Activated T-cell treated with anti-CD3 and anti-CD28 coated beads, Interleukin-2, amount 50 U/mL, for 48 hours (primary cell): ENCODE data around the gene CARM1.
"Not testable (repeated sequence)": the region's sequence is repeated elsewhere in the genome, so short reads cannot be mapped to it uniquely, and the experiment has no call there.

Experiments used
- DNase-seq, 2 experiments: peaks; one replicate each; pipeline ENCODE4 v3.0.0-alpha.2; 2020

CARM1 gene

DNA sequence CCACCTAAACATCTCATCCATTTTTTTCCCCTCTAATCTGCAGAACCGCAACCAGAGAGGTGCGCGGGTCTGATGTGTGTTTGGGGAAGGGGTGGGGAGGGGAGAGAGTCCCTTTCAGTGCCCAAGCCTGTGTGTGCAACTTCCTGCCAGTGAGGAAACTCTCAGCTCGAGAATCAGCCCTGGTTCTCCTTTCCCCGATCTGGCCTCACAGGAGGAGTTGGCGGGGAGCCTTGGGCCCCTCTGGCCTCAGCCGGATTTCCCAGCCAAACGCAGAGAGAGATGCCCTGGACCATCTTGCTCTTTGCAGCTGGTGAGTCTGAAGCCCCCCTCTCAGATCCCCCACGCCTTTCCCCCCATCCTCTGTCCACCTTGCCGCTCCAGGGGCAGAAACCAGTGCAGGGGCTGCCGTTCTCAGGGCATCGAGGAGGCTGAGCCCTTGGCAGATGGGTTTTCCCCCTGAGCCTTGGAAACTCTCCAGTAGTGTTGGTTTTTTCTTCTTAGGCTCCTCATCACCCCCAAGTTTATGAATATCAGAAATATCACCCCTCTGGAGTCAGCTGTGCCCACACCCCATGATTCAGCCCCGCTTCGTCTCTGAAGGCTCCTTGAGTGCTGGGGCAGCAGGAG lies 23.0 kb upstream of the CARM1 start, which contains the start of gene C19orf38:
TSS of gene C19orf38 (plus strand) at position 186 of the 627 bp plus-strand sequence. CDS start at position 280, 94 bp downstream.
- DNase-seq = no peak

GRCh38 chr19:10850631-10851030 lies 20.7 kb upstream of the CARM1 start:
- no peak for DNase-seq

- DNase-seq = no peak
Measured at GRCh38 chr19:10852098-10852800, 19.1 kb upstream of the CARM1 start.

GRCh38 chr19:10852941-10853340 lies 18.4 kb upstream of the CARM1 start:
- no peak for DNase-seq

- no peak for DNase-seq
Measured at GRCh38 chr19:10854350-10855089, 16.8 kb upstream of the CARM1 start.

DNA sequence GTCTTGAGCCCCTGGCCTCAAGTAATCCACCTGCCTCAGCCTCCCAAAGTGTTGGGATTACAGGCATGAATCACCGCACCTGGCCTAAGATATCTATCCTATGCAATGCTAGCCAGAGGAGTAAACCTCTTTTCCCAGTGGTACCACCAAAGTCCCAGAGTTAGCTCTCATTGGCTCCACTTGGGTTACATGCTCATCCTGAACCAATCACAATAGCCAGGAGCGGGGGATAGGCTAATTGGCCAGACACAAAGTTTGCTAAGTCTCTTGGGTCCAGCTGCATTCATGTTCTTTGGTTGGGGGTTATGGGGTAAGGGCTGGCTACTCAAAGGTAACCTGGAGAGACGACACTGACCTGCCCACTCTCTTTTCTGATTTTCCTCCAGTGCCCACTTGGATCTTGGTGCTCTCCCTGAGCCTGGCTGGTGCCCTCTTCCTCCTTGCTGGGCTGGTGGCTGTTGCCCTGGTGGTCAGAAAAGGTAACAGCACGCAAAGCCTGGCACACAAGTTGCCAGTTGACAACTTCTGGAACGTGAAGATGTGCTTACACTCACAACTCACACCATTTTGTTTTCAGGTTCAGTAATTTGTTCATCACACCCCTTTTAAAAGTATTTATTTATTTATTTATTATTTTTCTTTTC lies 15.4 kb upstream of the CARM1 start:
- DNase-seq = peak in 1 of 2 experiments; percentile 61

- DNase-seq = not testable (repeated sequence)
Measured at GRCh38 chr19:10856899-10857298, 14.5 kb upstream of the CARM1 start.

GRCh38 chr19:10858204-10858828 lies 13.0 kb upstream of the CARM1 start:
- peak; percentile 58 to 60 for DNase-seq

DNA sequence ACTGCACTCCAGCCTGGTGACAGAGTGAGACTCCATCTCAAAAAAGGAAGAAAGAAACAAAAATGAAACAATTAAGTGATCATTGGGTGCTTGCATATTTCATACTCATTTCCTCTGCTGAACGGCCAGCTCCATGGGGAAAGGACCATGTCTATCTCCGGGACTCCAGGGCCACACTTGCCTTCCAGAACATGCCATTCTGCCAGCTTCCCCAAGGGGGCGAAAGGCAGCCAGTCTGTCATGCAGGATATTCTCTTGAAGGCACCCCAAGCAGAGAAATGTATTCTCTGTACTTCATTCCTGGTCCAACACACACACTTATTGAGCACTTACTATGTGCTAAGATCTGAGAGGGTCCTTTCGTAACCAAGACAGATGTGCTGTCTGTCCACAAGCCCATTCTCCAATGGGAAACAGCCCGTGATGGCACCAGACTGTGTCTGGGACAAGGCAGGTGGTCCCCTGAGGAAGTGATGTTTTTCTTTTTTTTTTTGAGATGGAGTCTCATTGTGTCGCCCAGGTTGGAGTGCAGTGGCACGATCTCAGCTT lies 10.2 kb upstream of the CARM1 start:
- peak; percentile 54 to 62 for DNase-seq

- DNase-seq = no peak
Measured at GRCh38 chr19:10862561-10863106, 8.7 kb upstream of the CARM1 start.

GRCh38 chr19:10863107-10863717 lies 8.1 kb upstream of the CARM1 start:
- DNase-seq = no peak

GRCh38 chr19:10864538-10864899 lies 6.8 kb upstream of the CARM1 start:
- DNase-seq = peak; percentile 90 to 91

GRCh38 chr19:10866495-10866894 lies 4.9 kb upstream of the CARM1 start:
- DNase-seq = no peak

- no peak for DNase-seq
Measured at GRCh38 chr19:10868872-10869547, 2.3 kb upstream of the CARM1 start.

DNA sequence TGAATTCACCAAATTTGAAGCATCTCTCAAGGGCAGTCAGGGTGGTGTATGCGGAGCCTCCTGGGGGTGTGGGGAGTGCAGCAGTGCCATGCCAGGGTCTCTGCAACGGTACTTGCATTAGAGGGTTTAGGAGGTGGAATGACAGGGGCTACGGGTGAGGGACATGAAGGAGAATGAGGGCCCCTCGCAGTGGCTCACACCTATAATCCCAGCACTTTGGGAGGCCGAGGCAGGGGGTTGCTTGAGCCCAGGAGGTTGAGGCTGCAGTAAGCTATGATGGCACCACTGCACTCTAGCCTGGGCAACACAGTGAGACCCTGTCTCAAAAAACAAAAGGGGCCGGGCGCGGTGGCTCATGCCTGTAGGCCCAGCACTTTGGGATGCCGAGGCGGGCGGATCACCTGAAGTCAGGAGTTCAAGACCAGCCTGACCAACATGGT lies 1.5 kb upstream of the CARM1 start:
- DNase-seq = not testable (repeated sequence)

DNA sequence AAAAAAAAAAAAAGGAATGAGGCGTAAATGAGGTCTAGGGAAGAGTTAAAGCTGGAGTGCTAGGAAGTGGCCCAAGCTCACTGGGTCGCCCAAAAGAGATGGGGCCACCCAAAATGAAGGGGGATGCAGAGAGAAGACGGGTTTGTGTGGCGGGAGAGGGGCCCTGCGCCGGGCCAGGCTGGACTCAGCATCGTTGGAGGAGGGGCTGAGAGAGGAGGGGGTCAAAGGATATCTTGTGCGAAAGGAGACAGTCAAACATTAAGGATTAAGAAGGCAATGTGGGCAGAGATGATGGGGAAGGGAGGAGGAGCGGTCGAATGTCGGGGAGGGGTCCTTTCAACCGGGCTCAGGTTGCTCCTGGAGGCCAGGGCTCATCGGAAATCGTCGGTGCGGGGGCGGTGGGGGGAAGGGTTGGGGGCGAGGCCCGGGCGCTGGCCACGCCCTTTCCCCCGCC lies 825 bp upstream of the CARM1 start:
- no peak for DNase-seq

- peak; percentile 54 to 66 for DNase-seq
Measured at GRCh38 chr19:10871711-10872545, 575 bp downstream of the CARM1 start.

DNA sequence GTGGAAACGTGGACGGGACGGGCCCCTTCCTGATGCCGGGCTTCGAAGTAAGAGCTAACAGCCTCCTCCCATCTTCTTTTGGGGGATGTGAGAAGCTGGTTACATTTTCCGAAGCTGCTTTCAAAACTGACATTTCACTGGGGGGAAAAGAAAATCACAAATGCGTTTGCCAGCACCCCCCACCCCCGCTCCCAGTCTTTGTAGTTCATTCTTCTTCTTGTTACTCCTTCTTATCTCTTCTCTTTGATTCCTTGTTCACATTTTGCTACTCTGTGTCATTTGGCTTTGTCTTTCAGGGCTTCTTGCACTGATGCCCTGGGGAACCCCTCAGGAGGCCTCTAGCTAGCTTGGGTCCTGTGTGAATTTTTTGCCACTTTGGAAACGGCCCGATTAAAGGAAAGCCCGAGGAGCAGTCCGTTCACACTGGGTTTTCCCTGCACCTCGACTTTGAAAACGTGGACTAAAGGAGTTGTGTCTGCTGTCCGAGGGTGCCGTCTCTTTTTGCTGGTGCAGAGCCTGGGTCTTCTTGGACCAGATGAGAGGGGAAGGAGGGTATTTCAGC lies 1.3 kb downstream of the CARM1 start:
- peak; percentile 49 to 55 for DNase-seq

GRCh38 chr19:10874024-10874423 lies 2.7 kb downstream of the CARM1 start:
- no peak for DNase-seq
